Tibial artery (tissue), 4 donors: ENCODE results near the gene ERBB3.
"Not testable (repeated sequence)": the region's sequence is repeated elsewhere in the genome, so short reads cannot be mapped to it uniquely, and the experiment has no call there.

Experiments
- DNase-seq, 2 donors: peaks; one replicate each; pipeline ENCODE4 v3.0.0-alpha.2; 2019
- H3K27ac ChIP-seq, 2 donors: fragments of 200-600 bp; sonication (generic) in 1 of 2; 1 replicate in 1 of 2; 2 replicates in 1 of 2; pipeline ENCODE4 v1.5.1; 2018 to 2019; ENCODE audit warnings: mild to moderate bottlenecking in 1 of 2
- H3K27me3 ChIP-seq, 2 donors: fragments of 200-600 bp; sonication (generic) in 1 of 2; one replicate each; pipeline versions ENCODE4 v1.5.1 to v1.6.0; 2016 to 2019
- H3K36me3 ChIP-seq, 3 donors: fragments of 200-600 bp; sonication (generic) in 2 of 3; one replicate each; pipeline ENCODE4 v1.5.1; 2016 to 2019; ENCODE audit warnings: mild to moderate bottlenecking in 2 of 3
- H3K4me1 ChIP-seq, 4 donors: fragments of 200-600 bp; sonication (generic) in 2 of 4; 1 replicate in 3 of 4; 2 replicates in 1 of 4; pipeline ENCODE4 v1.5.1; 2016 to 2019
- H3K4me3 ChIP-seq, 2 donors: fragments of 200-600 bp; sonication (generic) in 1 of 2; 1 replicate in 1 of 2; 2 replicates in 1 of 2; pipeline ENCODE4 v1.5.1; 2018 to 2019; ENCODE audit warnings: mild to moderate bottlenecking in 2 of 2
- H3K9me3 ChIP-seq, 3 donors: fragments of 200-600 bp; sonication (generic) in 1 of 3; one replicate each; pipeline ENCODE4 v1.5.1; 2016 to 2019
- intact Hi-C: fragments of 100-400 bp; cut with DNase I; formaldehyde crosslinking; loops from one replicate; pipeline ENCODE4 v1.15.0; 2023; ENCODE audit warnings: low total_unique reads
- TF ChIP-seq, protein P1 (sequence below), 2 experiments: fragments of 200-600 bp in 1 of 2; fragments of 450-650 bp in 1 of 2; IDR thresholded peaks; one replicate each; pipeline ENCODE4 v1.5.1; 2017 to 2019; ENCODE audit warnings: antibody characterized with exemption in 2 of 2, mild to moderate bottlenecking in 1 of 2, moderate library complexity in 1 of 2

Gene ERBB3

GRCh38 chr12:56074396-56074795 lies 5.6 kb upstream of the ERBB3 start:
- peaks cover 0 to 9% (median 2%) of the 10 kb centered on the region in 4 donors for H3K4me1 ChIP-seq

DNA sequence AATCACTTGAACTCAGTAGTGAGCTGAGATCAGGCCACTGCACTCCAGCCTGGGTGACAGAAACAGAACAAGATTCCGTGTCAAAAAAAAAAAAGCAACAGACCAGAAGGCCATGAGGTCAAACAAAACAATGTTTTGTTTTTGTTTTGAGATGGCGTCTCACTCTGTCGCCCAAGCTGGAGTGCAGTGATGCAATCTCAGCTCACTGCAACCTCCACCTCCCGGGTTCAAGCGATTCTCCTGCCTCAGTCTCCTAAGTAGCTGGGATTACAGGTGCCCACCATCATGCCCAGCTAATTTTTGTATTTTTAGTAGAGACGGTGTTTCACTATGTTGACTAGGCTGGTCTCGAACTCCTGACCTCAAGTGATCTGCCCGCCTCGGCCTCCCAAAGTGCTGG lies 2.0 kb upstream of the ERBB3 start:
- H3K27ac ChIP-seq, H3K27me3 ChIP-seq, H3K4me3 ChIP-seq, DNase-seq, H3K9me3 ChIP-seq, intact Hi-C loops, H3K36me3 ChIP-seq: not testable (repeated sequence)
- peaks cover 0 to 22% (median 9%) of the 10 kb centered on the region in 4 donors for H3K4me1 ChIP-seq

More at GRCh38 chr12:56074396-56074795, 5.6 kb upstream of the ERBB3 start:
- H3K36me3 ChIP-seq = no peaks in the 10 kb centered on the region
- no peak for DNase-seq
- no peak overlapping the region for H3K4me3 ChIP-seq
- H3K27me3 ChIP-seq = no peaks in the 10 kb centered on the region
- intact Hi-C loops = no loop called here
- H3K27ac ChIP-seq = no peak overlapping the region
- H3K9me3 ChIP-seq = no peaks in the 10 kb centered on the region
- TF ChIP-seq, protein P1, sequence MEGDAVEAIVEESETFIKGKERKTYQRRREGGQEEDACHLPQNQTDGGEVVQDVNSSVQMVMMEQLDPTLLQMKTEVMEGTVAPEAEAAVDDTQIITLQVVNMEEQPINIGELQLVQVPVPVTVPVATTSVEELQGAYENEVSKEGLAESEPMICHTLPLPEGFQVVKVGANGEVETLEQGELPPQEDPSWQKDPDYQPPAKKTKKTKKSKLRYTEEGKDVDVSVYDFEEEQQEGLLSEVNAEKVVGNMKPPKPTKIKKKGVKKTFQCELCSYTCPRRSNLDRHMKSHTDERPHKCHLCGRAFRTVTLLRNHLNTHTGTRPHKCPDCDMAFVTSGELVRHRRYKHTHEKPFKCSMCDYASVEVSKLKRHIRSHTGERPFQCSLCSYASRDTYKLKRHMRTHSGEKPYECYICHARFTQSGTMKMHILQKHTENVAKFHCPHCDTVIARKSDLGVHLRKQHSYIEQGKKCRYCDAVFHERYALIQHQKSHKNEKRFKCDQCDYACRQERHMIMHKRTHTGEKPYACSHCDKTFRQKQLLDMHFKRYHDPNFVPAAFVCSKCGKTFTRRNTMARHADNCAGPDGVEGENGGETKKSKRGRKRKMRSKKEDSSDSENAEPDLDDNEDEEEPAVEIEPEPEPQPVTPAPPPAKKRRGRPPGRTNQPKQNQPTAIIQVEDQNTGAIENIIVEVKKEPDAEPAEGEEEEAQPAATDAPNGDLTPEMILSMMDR (IDR thresholded peaks at IDR 0.05) = no peak

DNA sequence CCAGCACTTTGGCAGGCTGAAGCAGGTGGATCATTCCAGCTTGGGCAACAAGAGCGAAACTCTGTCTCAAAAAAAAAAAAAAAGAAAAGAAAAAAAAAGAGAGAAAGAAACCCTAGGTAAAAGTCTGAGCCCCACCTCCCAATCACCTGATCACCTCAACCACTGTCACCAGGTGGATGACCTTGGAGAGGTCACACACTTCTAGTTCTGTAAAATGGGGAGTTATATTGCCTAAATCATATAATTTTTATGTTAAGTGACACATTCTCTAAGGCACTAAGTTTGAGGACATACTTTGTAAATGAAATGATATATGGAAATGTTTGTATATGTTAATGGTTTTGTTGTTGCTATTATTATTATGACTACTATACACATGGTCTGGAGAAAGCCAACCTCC lies 1.5 kb upstream of the ERBB3 start:
- H3K36me3 ChIP-seq = no peaks in the 10 kb centered on the region
- peaks cover 0 to 22% (median 9%) of the 10 kb centered on the region in 4 donors for H3K4me1 ChIP-seq
- H3K27me3 ChIP-seq = peaks cover 0 to 6% of the 10 kb centered on the region in 2 donors
- no peak for DNase-seq
- H3K27ac ChIP-seq = peak overlapping the region; percentile 73 to 79
- no peak overlapping the region for H3K4me3 ChIP-seq
- TF ChIP-seq, protein P1 (IDR thresholded peaks at IDR 0.05) = no peak
- intact Hi-C loops = no loop called here
- H3K9me3 ChIP-seq = no peaks in the 10 kb centered on the region

- Histone ChIP-seq H3K27me3 (peaks cover 0 to 6% of the 10 kb centered on the region in 2 donors), H3K9me3 (no peaks in the 10 kb centered on the region), H3K36me3 (no peaks in the 10 kb centered on the region), H3K4me3 (peak overlapping the region; percentile 48 to 64), H3K4me1 (peaks cover 0 to 22% (median 9%) of the 10 kb centered on the region in 4 donors), H3K27ac (peak overlapping the region; percentile 73 to 79)
- TF ChIP-seq, protein P1 (IDR thresholded peaks at IDR 0.05) = peak; percentile 73 to 74
- intact Hi-C loops = no loop called here
- peak; percentile 82 to 94 for DNase-seq
Measured at GRCh38 chr12:56078931-56079722, 838 bp upstream of the ERBB3 start.

DNA sequence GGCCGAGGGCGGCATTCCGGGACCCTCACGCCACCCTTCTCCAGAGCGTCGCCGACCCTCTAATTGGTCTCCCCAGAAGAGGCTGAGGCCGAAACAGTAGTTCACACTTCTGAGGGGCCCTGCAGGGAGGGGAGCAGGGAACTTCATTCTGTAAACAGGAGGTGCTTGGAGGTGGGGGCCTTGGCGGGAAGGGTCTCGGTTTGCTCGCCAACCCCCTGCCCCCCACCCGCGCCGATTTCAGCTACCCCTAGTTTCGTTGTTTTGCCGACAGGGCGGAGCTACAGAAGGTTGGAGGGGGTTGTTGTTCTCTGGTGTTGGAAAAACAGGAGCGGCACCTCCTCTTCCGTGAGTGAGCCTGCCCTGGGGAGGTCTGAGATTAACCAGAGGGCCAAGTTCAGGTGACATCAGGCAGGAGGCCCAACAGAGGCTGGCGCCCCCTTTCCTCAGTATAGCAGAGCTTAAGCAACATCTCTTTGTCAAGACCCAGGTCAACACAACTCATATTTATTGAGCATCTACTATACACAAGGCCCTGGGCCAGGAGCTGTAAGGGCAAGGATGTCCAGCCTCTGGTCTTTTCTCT lies 682 bp downstream of the ERBB3 start:
- TF ChIP-seq, protein P1 (IDR thresholded peaks at IDR 0.05) = no peak
- intact Hi-C loops = no loop called here
- no peaks in the 10 kb centered on the region for H3K36me3 ChIP-seq
- H3K9me3 ChIP-seq = no peaks in the 10 kb centered on the region
- peaks cover 0 to 22% (median 9%) of the 10 kb centered on the region in 4 donors for H3K4me1 ChIP-seq
- peaks cover 0 to 6% of the 10 kb centered on the region in 2 donors for H3K27me3 ChIP-seq
- peak overlapping the region in 1 of 2 donors; percentile 64 for H3K4me3 ChIP-seq
- no peak overlapping the region for H3K27ac ChIP-seq
- DNase-seq = no peak
